Subcutaneous abdominal adipose tissue (tissue), 5 donors: ENCODE data around the gene RTKN.
"Not testable (repeated sequence)": the region's sequence is repeated elsewhere in the genome, so short reads cannot be mapped to it uniquely, and the experiment has no call there.

Experiments used
- H3K27ac ChIP-seq: one replicate; pipeline ENCODE4 v1.7.0; 2013; ENCODE audit warnings: low read depth, mild to moderate bottlenecking, inconsistent platforms, low read length, moderate library complexity
- H3K27me3 ChIP-seq, 5 donors: one replicate each; pipeline ENCODE4 v1.7.0; 2013; ENCODE audit warnings: low read length in 5 of 5, inconsistent platforms in 1 of 5; ENCODE audit not compliant: control insufficient read depth in 5 of 5, insufficient read depth in 4 of 5
- H3K36me3 ChIP-seq, 5 donors: one replicate each; pipeline ENCODE4 v1.7.0; 2013; ENCODE audit warnings: low read length in 5 of 5; ENCODE audit not compliant: control insufficient read depth in 5 of 5, insufficient read depth in 5 of 5
- H3K4me1 ChIP-seq, 5 donors: one replicate each; pipeline ENCODE4 v1.7.0; 2013; ENCODE audit warnings: low read length in 5 of 5, mild to moderate bottlenecking in 3 of 5, moderate library complexity in 1 of 5; ENCODE audit not compliant: control insufficient read depth in 5 of 5, insufficient read depth in 5 of 5
- H3K4me3 ChIP-seq, 5 donors: one replicate each; pipeline ENCODE4 v1.7.0; 2013; ENCODE audit warnings: low read length in 5 of 5, low read depth in 1 of 5
- H3K9ac ChIP-seq, 5 donors: one replicate each; pipeline ENCODE4 v1.7.0; 2013; ENCODE audit warnings: low read length in 5 of 5, mild to moderate bottlenecking in 4 of 5, moderate library complexity in 3 of 5
- H3K9me3 ChIP-seq, 5 donors: one replicate each; pipeline ENCODE4 v1.7.0; 2013; ENCODE audit warnings: low read length in 5 of 5; ENCODE audit not compliant: control insufficient read depth in 5 of 5
- donor health status: healthy.
- donor health status: healthy.
- donor health status: healthy.
- donor health status: healthy.
- donor health status: healthy.

The RTKN gene

DNA sequence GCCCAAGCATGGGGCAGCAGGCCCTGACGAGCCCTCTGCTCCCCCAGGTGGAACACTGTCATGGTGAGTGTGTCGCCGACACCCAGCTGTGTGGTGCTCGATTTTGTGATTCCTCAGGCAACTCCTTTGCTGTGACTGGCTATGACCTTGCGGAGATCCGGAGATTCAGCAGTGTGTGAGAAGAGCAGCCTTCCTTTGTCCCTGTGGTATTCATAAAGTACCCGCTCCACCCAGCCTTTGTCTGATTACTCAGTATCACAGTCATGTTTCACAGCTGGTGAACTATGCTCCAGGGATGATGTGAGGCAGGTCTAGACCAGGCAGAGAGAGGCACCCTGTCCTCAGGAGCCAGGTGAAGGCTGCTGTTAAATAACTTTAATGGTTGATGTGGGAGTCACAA lies 16.2 kb downstream of the RTKN start:
- Histone ChIP-seq H3K27me3 (peaks cover 0 to 9% (median 4%) of the 10 kb centered on the region in 5 donors), H3K4me3 (no peak overlapping the region), H3K4me1 (peaks cover 0 to 17% (median 15%) of the 10 kb centered on the region in 5 donors), H3K9me3 (no peaks in the 10 kb centered on the region), H3K9ac (no peak overlapping the region), H3K27ac (no peak overlapping the region), H3K36me3 (peaks cover 0 to 56% (median 45%) of the 10 kb centered on the region in 5 donors)

DNA sequence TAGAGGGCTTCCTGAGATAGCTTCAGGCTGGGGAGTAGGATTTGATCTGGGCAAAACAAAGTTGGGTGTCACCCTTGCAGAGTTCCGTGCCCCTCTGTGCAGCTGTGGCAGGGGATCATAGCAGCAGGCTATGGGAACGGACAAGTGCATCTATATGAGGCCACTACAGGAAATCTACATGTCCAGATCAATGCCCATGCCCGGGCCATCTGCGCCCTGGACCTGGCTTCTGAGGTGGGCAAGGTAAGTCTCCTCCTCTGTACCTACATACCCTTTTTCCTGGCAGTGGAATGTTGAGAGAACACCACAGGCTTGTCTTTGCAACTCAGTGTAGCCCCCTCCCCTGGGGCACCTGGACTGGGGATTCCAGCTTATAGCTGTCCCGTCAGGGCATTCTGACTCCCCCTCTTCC lies 16.7 kb downstream of the RTKN start:
- peaks cover 0 to 51% (median 40%) of the 10 kb centered on the region in 5 donors for H3K36me3 ChIP-seq
- no peak overlapping the region for H3K4me3 ChIP-seq
- H3K27ac ChIP-seq, result no peak overlapping the region
- H3K4me1 ChIP-seq, result peaks cover 0 to 17% (median 15%) of the 10 kb centered on the region in 5 donors
- no peaks in the 10 kb centered on the region for H3K9me3 ChIP-seq
- peaks cover 0 to 9% (median 4%) of the 10 kb centered on the region in 5 donors for H3K27me3 ChIP-seq
- no peak overlapping the region for H3K9ac ChIP-seq

- Histone ChIP-seq H3K9me3 (no peaks in the 10 kb centered on the region), H3K36me3 (peaks cover 0 to 44% (median 34%) of the 10 kb centered on the region in 5 donors), H3K9ac (no peak overlapping the region), H3K27ac (no peak overlapping the region), H3K4me3 (no peak overlapping the region), H3K27me3 (peaks cover 0 to 9% (median 4%) of the 10 kb centered on the region in 5 donors), H3K4me1 (peaks cover 0 to 17% (median 15%) of the 10 kb centered on the region in 5 donors)
These were observed 17.4 kb downstream of the RTKN start for GRCh38 chr2:74424139-74424992.

GRCh38 chr2:74423231-74424095 lies 18.3 kb downstream of the RTKN start:
- Histone ChIP-seq H3K9me3 (no peaks in the 10 kb centered on the region), H3K27me3 (peaks cover 0 to 9% (median 4%) of the 10 kb centered on the region in 5 donors), H3K4me1 (peaks cover 0 to 17% (median 15%) of the 10 kb centered on the region in 5 donors), H3K36me3 (peaks cover 0 to 35% (median 25%) of the 10 kb centered on the region in 5 donors), H3K27ac (no peak overlapping the region), H3K4me3 (no peak overlapping the region), H3K9ac (no peak overlapping the region)

GRCh38 chr2:74421221-74421870 lies 20.4 kb downstream of the RTKN start, which contains the start of the genes C2orf81 and WDR54:
TSS of gene C2orf81 (minus strand) at chr2:74421619. CDS start at chr2:74421560, 59 bp downstream.
TSS of gene WDR54 (plus strand) at chr2:74421730. CDS start at chr2:74422154, 424 bp downstream.
- peaks cover 0 to 17% (median 15%) of the 10 kb centered on the region in 5 donors for H3K4me1 ChIP-seq
- H3K9ac ChIP-seq, result peak within 1 kb of the TSS in 3 of 5 donors; percentile 46 to 70 (median 68)
- peak within 1 kb of the TSS; percentile 30 for H3K27ac ChIP-seq
- no peaks in the 10 kb centered on the region for H3K9me3 ChIP-seq
- H3K27me3 ChIP-seq, result peaks cover 0 to 11% (median 4%) of the 10 kb centered on the region in 5 donors
- peaks cover 0 to 15% (median 9%) of the 10 kb centered on the region in 5 donors for H3K36me3 ChIP-seq
- peak within 1 kb of the TSS; percentile 59 to 82 (median 76) for H3K4me3 ChIP-seq

- H3K4me1 ChIP-seq, result peaks cover 0 to 22% (median 19%) of the 10 kb centered on the region in 5 donors
- peaks cover 0 to 16% (median 5%) of the 10 kb centered on the region in 5 donors for H3K27me3 ChIP-seq
- H3K9ac ChIP-seq, result peak overlapping the region in 1 of 5 donors; percentile 68
- not testable (repeated sequence) for H3K36me3 ChIP-seq, H3K27ac ChIP-seq, H3K9me3 ChIP-seq
- H3K4me3 ChIP-seq, result peak overlapping the region in 2 of 5 donors; percentile 78 to 82
These were observed 21.2 kb downstream of the RTKN start for GRCh38 chr2:74420443-74421103.

DNA sequence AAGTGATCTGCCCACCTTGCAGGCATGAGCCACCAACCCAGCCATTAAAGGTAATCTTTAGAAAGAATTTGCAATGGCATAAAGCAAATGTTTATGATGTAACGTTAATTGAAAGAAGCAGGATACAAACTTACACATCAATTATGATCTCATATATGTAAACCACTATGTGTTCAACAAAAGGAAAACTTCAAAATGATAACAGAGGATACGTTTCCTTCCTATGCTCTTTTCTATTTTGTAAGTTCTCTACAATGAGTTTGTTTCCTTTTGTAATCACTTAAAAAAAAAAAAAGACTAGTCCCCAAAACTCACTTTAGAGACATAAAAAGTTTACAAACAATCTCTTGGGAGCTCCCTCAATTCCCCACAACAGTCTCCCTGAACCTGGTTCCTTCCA lies 21.7 kb downstream of the RTKN start:
- H3K9me3 ChIP-seq, result no peaks in the 10 kb centered on the region
- peaks cover 0 to 19% (median 6%) of the 10 kb centered on the region in 5 donors for H3K27me3 ChIP-seq
- H3K36me3 ChIP-seq, result peaks cover 0 to 1% (median 0%) of the 10 kb centered on the region in 5 donors
- H3K27ac ChIP-seq, result no peak overlapping the region
- no peak overlapping the region for H3K4me3 ChIP-seq
- H3K4me1 ChIP-seq, result peaks cover 0 to 28% (median 25%) of the 10 kb centered on the region in 5 donors
- H3K9ac ChIP-seq, result no peak overlapping the region

DNA sequence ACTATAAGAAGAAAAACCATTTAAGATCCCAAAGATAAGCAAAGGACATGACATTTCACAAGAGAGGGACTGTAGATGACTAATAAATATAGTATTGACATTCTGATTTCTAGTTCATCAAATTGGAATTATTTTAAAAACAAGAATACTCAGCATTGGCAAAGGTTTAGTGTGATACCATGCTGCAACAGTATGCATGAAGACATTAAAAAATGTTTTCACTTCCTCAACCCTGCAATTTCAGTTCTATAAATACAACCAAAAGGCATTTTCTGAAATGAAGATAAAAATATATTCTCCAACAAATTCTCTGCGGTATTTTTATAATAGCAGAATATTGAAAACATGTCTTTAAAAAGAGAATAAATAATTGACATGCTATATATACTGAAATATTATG lies 22.4 kb downstream of the RTKN start:
- Histone ChIP-seq H3K36me3 (no peaks in the 10 kb centered on the region), H3K9ac (no peak overlapping the region), H3K27me3 (peaks cover 0 to 21% (median 8%) of the 10 kb centered on the region in 5 donors), H3K9me3 (no peaks in the 10 kb centered on the region), H3K27ac (no peak overlapping the region), H3K4me3 (no peak overlapping the region), H3K4me1 (peaks cover 0 to 34% (median 32%) of the 10 kb centered on the region in 5 donors)

GRCh38 chr2:74418312-74418711 lies 23.4 kb downstream of the RTKN start:
- Histone ChIP-seq H3K9ac (no peak overlapping the region), H3K4me1 (peaks cover 0 to 40% (median 36%) of the 10 kb centered on the region in 5 donors), H3K27me3 (peaks cover 0 to 22% (median 8%) of the 10 kb centered on the region in 5 donors), H3K36me3 (no peaks in the 10 kb centered on the region), H3K27ac (no peak overlapping the region), H3K4me3 (no peak overlapping the region), H3K9me3 (no peaks in the 10 kb centered on the region)
